HT1080 (cell line): Measurements from ENCODE around the gene GRAMD1A. TPM values are rescaled to one million over a fixed set of nuclear protein-coding genes. Genes with fewer than 3 reads are reported as not detected.
A peak's percentile ranks its signal among the peaks of the same experiment; 100 is the strongest.
"Not testable (repeated sequence)": the region's sequence is repeated elsewhere in the genome, so short reads cannot be mapped to it uniquely, and the experiment has no call there.

ENCODE experiments used
- DNase-seq: peaks from one replicate; pipeline ENCODE4 v3.0.0-alpha.2; 2015; ENCODE audit warnings: low read depth
- total RNA-seq: library from RNA; depleted of rRNA; stranded (reverse); fragments of >200 nt; shearing (Covaris generic); gene quantifications from 2 replicates; pipeline ENCODE4 v1.2.3, GENCODE V29; 2014

The GRAMD1A gene
- total RNA-seq, 1 experiment from 2014 or later: 63.9 TPM

- no peak for DNase-seq
Observed at GRCh38 chr19:35018379-35018778, 18.3 kb downstream of the GRAMD1A start.

GRCh38 chr19:35019144-35019543, 19.0 kb downstream of the GRAMD1A start:
- DNase-seq: no peak

- no peak for DNase-seq
Observed at GRCh38 chr19:35021016-35021415, 20.9 kb downstream of the GRAMD1A start.

- no peak for DNase-seq
Observed at GRCh38 chr19:35021596-35021995, 21.5 kb downstream of the GRAMD1A start.

- DNase-seq: no peak
Observed at GRCh38 chr19:35022460-35022859, 22.3 kb downstream of the GRAMD1A start.

- no peak for DNase-seq
Observed at GRCh38 chr19:35023428-35023827, 23.3 kb downstream of the GRAMD1A start.

- DNase-seq: no peak
Observed at GRCh38 chr19:35024095-35024494, 24.0 kb downstream of the GRAMD1A start.

GRCh38 chr19:35025969-35026368, 25.8 kb downstream of the GRAMD1A start:
- no peak for DNase-seq

GRCh38 chr19:35026418-35026817, 26.3 kb downstream of the GRAMD1A start:
- DNase-seq: no peak

- no peak for DNase-seq
Observed at GRCh38 chr19:35027009-35027408, 26.9 kb downstream of the GRAMD1A start.

- peak; percentile 56 for DNase-seq
Observed at GRCh38 chr19:35027851-35028599, 27.9 kb downstream of the GRAMD1A start.

GRCh38 chr19:35028600-35028885, 28.4 kb downstream of the GRAMD1A start:
- DNase-seq: not testable (repeated sequence)

- not testable (repeated sequence) for DNase-seq
Observed at GRCh38 chr19:35029275-35029736, 29.2 kb downstream of the GRAMD1A start.

GRCh38 chr19:35029737-35030256, 29.7 kb downstream of the GRAMD1A start:
- DNase-seq: no peak

- DNase-seq: peak; percentile 35
Observed at GRCh38 chr19:35030257-35031071, 30.3 kb downstream of the GRAMD1A start, which contains the start of gene SCN1B. Gene SCN1B (plus strand): TSS chr19:35030470. CDS start chr19:35030821, 351 bp downstream.

GRCh38 chr19:35031072-35031881, 31.2 kb downstream of the GRAMD1A start:
- DNase-seq: no peak

GRCh38 chr19:35032356-35032865, 32.3 kb downstream of the GRAMD1A start:
- no peak for DNase-seq

- no peak for DNase-seq
Observed at GRCh38 chr19:35033067-35034004, 33.2 kb downstream of the GRAMD1A start.

- DNase-seq: no peak
Observed at GRCh38 chr19:35034005-35034502, 33.9 kb downstream of the GRAMD1A start.
